ENCODE results near the gene HEATR1. TPM values are rescaled to one million over a fixed set of nuclear protein-coding genes. Genes with fewer than 3 reads are reported as not detected.

The HEATR1 gene, protein sequence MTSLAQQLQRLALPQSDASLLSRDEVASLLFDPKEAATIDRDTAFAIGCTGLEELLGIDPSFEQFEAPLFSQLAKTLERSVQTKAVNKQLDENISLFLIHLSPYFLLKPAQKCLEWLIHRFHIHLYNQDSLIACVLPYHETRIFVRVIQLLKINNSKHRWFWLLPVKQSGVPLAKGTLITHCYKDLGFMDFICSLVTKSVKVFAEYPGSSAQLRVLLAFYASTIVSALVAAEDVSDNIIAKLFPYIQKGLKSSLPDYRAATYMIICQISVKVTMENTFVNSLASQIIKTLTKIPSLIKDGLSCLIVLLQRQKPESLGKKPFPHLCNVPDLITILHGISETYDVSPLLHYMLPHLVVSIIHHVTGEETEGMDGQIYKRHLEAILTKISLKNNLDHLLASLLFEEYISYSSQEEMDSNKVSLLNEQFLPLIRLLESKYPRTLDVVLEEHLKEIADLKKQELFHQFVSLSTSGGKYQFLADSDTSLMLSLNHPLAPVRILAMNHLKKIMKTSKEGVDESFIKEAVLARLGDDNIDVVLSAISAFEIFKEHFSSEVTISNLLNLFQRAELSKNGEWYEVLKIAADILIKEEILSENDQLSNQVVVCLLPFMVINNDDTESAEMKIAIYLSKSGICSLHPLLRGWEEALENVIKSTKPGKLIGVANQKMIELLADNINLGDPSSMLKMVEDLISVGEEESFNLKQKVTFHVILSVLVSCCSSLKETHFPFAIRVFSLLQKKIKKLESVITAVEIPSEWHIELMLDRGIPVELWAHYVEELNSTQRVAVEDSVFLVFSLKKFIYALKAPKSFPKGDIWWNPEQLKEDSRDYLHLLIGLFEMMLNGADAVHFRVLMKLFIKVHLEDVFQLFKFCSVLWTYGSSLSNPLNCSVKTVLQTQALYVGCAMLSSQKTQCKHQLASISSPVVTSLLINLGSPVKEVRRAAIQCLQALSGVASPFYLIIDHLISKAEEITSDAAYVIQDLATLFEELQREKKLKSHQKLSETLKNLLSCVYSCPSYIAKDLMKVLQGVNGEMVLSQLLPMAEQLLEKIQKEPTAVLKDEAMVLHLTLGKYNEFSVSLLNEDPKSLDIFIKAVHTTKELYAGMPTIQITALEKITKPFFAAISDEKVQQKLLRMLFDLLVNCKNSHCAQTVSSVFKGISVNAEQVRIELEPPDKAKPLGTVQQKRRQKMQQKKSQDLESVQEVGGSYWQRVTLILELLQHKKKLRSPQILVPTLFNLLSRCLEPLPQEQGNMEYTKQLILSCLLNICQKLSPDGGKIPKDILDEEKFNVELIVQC (N-terminal part only)
- 100 to 1,000 TPM; 113 to 126 (median 120) TPM for total RNA-seq

DNA sequence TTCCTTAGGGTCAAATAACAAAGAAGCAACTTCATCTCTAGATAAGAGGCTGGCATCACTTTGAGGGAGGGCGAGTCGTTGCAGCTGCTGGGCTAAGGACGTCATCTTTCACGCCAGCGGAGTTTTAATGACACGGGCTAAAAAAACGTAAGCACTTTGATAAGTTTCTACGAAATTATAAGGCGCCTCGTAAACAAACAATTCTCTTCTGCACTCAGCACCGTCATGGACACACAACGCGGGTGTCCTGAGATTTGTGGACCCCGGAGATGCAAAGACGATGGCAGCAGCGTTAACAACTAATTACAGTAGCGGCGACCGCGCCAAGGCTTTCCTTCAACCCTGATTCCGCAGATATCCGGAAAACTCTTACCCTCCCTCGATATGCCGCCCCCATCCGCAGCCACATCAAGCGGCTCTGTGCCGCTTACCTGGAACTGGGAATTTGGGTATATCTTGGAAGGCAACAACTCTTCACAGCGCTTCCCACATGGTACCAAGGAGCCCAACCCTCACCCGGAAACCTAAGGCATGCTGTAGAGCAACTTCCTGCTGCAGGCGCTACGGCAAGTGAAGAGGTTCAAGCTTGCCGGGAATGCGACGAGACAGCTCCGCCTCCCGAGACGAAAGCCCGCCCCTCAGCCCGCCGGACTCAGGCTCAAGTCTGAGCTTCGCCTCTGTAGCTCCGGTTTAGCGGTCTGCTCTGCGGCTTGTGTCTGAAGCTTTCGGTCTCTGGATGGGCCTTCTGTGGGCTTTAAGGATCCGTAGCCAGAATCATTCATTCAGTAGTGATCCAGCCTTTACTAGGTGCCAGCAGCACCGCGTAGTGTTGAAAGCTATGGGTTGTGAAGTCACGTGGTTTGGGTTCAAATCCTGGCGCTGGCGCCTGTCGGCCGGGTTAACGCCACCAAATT lies at the start of gene HEATR1:
TSS of gene HEATR1 (minus strand) at position 526 of the 914 bp plus-strand sequence. CDS start at position 105, 421 bp downstream.
- Mint-ChIP-seq H3K36me3 (ENCODE audit: insufficient read depth) (peaks cover 14% of the 10 kb centered on the region), H3K27me3 (ENCODE audit: low read depth) (peaks cover 11% of the 10 kb centered on the region), H3K4me3 (peak within 1 kb of the TSS; percentile 99), H3K9me3 (no peaks in the 10 kb centered on the region), H3K4me1 (ENCODE audit: low read depth) (peaks cover 25% of the 10 kb centered on the region)
- DNase-seq (peak; percentile 84), ATAC-seq (peak; percentile 97)

DNA sequence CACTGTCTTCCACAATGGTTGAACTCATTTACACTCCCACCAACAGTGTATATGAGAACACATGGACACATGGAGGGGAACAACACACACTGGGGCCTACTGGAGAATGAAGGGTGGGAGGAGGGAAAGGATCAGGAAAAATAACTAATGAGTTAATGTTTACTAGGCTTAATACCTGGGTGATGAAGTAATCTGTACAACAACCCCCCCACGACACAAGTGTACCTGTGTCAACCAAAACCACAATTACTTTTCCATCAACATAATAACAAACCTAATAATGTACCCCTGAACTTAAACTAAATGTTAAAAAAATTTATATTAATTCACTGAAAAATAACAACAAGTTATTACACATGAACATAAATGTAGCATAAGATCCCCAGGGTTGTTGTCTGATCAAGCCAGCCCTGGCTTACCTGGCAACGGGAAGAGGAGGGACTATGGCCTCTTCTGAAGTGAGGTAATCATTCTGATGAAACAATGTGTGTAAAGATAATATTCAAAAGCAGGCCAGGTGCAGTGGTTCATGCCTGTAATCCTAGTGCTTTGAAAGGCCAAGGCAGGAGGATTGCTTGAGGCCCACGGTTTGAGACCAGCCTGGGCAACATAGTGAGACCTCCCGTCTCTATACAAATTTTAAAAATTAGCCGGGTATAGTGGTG lies 40.8 kb upstream of the HEATR1 start:
- Mint-ChIP-seq H3K4me1 (ENCODE audit: low read depth) (no peaks in the 10 kb centered on the region), H3K9me3 (no peaks in the 10 kb centered on the region), H3K36me3 (ENCODE audit: insufficient read depth) (no peaks in the 10 kb centered on the region), H3K27me3 (ENCODE audit: low read depth) (peaks cover 4% of the 10 kb centered on the region), H3K4me3 (no peak overlapping the region)
- ATAC-seq (no peak), DNase-seq (no peak)

DNA sequence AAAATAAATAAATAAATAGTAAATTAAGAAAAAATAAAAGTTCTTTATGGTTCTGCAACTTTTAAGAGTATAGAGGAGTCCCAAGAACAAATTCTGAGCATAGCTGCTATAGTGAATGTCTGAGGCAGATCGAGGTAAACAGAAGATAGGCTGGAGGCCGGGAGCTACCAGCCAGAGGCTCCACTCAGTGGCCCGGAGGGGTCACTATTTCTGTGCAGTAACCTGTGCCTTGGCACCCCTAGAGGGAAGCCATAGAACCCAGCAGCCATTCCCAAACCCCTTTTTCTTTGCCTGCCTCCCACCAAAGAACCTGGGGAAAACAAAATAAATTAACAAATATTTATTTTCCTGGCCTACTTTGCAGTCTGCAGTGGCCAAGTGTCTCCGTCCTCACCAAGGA lies 38.4 kb upstream of the HEATR1 start:
- no peaks in the 10 kb centered on the region for H3K9me3 Mint-ChIP-seq
- no peaks in the 10 kb centered on the region for H3K27me3 Mint-ChIP-seq (ENCODE audit: low read depth)
- H3K4me1 Mint-ChIP-seq (ENCODE audit: low read depth) = no peaks in the 10 kb centered on the region
- ATAC-seq = no peak
- DNase-seq = no peak
- no peaks in the 10 kb centered on the region for H3K36me3 Mint-ChIP-seq (ENCODE audit: insufficient read depth)
- H3K4me3 Mint-ChIP-seq = no peak overlapping the region

DNA sequence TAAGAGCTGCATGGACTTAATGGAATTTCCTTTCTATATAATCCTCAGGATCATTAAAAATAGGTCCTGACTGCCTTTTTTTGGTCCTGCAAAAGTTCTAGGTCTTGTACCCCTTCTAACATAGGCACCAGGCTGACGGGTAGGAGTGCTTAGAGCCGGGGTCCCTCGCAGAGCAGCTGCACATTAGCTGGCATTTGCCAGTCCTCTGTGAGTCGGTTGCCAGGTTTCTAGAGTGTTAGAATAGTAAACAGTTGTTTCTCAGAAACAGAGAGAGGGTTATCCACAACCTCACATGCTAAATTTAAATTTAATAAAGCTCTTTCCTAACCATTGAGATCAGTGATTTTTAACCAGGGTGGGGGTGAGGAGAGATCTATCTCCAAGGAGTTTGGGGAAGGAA lies 35.4 kb upstream of the HEATR1 start:
- no peaks in the 10 kb centered on the region for H3K36me3 Mint-ChIP-seq (ENCODE audit: insufficient read depth)
- DNase-seq = no peak
- no peaks in the 10 kb centered on the region for H3K9me3 Mint-ChIP-seq
- no peak overlapping the region for H3K4me3 Mint-ChIP-seq
- no peaks in the 10 kb centered on the region for H3K4me1 Mint-ChIP-seq (ENCODE audit: low read depth)
- H3K27me3 Mint-ChIP-seq (ENCODE audit: low read depth) = peaks cover 14% of the 10 kb centered on the region
- ATAC-seq = no peak

DNA sequence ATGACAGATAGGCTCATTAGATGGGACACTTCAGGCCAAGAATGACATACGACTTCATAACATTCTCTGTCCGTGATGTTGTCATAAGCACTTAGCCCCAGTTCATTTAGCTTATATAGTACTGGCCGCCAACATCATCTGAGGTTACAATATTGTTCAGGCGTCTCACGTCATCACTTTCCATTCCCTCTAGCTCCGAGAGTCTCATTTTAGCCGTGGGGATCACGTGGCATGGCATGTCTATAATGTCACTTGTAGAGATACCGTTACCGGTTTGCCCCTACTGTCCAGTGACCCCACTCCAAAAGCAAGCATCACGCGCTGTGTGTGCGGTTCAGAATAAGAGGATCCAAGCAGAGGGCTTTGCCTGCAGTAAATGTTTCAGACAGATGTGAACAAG lies 34.6 kb upstream of the HEATR1 start:
- DNase-seq = no peak
- Mint-ChIP-seq H3K9me3 (no peaks in the 10 kb centered on the region), H3K36me3 (ENCODE audit: insufficient read depth) (no peaks in the 10 kb centered on the region), H3K4me1 (ENCODE audit: low read depth) (no peaks in the 10 kb centered on the region), H3K4me3 (no peak overlapping the region), H3K27me3 (ENCODE audit: low read depth) (peaks cover 19% of the 10 kb centered on the region)
- ATAC-seq = no peak

DNA sequence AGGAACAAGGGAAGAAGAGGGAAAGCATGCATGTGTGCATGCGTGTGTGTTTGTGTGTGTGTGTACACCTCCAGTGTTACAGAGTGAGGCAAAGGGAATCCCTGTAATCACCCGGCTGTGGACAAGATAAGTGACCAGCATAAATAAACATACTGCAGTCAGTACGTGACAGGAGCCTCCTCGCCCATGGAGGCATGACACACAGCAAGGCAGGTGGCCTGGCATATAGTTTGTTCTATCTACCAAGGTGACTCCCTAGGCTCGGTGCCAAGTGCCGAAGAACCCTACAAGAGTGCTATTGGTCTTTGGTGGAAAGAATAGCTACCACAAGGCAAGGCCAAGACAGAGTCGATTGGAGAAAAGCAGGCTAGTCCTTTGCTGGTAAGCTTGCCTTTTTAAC lies 31.7 kb upstream of the HEATR1 start:
- Mint-ChIP-seq H3K4me3 (no peak overlapping the region), H3K9me3 (no peaks in the 10 kb centered on the region), H3K27me3 (ENCODE audit: low read depth) (peaks cover 19% of the 10 kb centered on the region), H3K36me3 (ENCODE audit: insufficient read depth) (no peaks in the 10 kb centered on the region), H3K4me1 (ENCODE audit: low read depth) (no peaks in the 10 kb centered on the region)
- DNase-seq = no peak
- no peak for ATAC-seq

DNA sequence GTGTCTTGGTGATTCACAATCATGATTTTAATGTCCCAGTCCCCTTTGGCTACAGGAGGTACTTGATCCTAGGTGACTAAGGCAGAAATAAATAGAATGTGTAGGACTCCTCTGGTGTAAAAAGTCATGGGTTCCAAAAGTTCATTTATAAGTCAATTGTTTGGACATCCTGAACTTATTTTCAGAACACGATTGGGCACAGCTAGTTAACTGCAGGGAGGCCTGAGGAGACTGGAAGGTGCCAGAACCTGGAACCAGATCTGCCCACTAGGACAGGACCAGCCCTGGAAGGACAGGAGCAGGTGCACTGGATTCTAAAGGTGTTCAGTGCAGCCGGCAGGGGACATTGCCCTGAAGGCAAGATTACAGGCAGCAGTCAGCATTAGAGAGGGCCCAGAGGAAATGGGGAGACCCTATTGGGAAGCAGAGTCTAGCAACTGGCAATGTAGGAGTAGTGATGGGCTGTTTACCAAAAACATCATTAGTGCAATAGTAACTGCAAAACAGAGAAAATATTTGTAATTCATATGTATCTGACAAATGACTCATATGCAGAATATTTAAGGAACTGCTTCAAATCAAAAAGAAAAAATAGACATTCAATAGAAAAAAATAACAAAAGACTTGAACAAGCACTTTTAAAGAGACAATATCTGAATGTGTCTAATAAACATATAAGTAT lies 23.6 kb upstream of the HEATR1 start:
- DNase-seq = no peak

DNA sequence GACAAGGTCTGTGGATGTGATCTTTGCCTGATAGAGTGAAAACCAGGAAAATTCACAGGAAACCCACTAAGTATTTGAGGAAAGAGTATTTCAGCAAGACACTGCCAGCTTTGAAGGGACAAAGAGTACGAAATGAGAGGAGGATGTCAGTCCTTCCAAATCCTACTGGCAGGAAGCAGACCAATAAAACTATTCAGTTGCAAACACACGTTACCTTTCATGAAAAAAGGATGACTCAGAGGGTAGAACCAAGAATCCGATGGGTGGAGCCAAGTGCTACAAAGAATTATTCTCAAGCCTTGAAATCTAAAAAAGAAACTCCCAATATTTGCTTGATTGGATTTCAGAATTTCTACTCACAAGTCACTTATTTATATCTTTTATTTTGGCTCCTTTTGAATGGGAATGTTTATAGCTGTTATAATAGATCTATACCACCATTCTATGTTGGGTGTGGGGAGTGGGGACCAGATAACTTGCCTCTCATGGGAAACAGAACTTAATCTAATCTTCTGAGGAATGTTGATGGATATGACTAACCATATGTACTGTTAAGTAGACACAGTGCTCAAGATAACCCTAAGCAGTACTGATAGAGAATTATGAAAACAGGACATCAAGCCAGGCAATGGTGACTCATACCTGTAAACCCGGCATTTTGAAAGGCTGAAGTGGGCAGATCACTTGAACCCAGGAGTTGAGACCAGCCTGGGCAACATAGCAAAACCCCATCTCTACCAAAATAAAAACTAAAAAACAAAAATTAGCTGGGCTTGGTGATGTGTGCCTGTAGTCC lies 19.3 kb upstream of the HEATR1 start:
- Mint-ChIP-seq H3K36me3 (ENCODE audit: insufficient read depth) (peaks cover 2% of the 10 kb centered on the region), H3K4me3 (no peak overlapping the region), H3K4me1 (ENCODE audit: low read depth) (no peaks in the 10 kb centered on the region), H3K27me3 (ENCODE audit: low read depth) (peaks cover 22% of the 10 kb centered on the region), H3K9me3 (peaks cover 13% of the 10 kb centered on the region)
- ATAC-seq (no peak), DNase-seq (no peak)

More for the DNA sequence above, 23.6 kb upstream of the HEATR1 start:
- peaks cover 24% of the 10 kb centered on the region for H3K27me3 Mint-ChIP-seq (ENCODE audit: low read depth)
- no peak for ATAC-seq
- no peaks in the 10 kb centered on the region for H3K4me1 Mint-ChIP-seq (ENCODE audit: low read depth)
- no peak overlapping the region for H3K4me3 Mint-ChIP-seq
- peaks cover under 1% of the 10 kb centered on the region for H3K9me3 Mint-ChIP-seq
- no peaks in the 10 kb centered on the region for H3K36me3 Mint-ChIP-seq (ENCODE audit: insufficient read depth)

DNA sequence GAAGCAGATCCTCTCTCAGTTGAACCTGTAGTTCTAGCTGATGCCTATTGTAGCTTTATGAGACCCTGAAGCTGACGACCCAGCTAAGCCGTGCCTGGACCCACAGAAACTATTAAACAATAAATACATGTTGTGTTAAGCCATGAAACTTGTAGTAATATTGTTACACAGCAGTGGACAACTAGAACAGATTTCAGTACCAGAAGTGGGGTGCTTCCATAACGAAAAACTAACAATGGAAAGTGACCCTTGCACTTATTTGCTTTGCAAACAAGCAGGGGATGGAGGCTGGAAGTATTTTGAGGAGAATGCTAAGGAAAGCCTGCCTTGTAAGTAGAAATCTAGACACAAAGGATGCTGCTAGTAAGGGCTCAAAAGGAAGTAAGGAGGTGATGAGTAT lies 18.1 kb upstream of the HEATR1 start:
- H3K27me3 Mint-ChIP-seq (ENCODE audit: low read depth) = peaks cover 21% of the 10 kb centered on the region

DNA sequence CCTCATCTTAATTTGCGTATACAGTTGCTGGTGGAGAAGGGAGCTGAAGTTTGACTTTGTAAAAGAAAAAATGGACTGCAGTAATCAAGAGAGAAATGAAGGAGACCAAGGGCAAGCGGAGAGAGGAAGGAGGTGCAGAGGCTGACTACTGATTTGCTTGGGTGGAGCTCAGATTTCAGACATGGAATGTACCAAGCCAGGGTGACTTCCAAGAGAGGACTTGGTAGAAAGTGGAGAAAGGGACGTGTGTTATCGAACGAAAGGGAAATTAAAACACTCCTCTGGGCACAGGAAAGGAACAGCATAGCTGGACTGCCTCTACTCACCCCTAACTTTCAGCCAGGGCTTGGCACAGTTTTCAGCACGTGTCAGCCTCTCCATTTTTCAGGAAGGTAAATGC lies 15.1 kb upstream of the HEATR1 start:
- Mint-ChIP-seq H3K4me3 (no peak overlapping the region), H3K4me1 (ENCODE audit: low read depth) (no peaks in the 10 kb centered on the region), H3K9me3 (peaks cover 13% of the 10 kb centered on the region), H3K27me3 (ENCODE audit: low read depth) (peaks cover 27% of the 10 kb centered on the region), H3K36me3 (ENCODE audit: insufficient read depth) (peaks cover 2% of the 10 kb centered on the region)
- no peak for ATAC-seq
- DNase-seq = no peak

More for the DNA sequence above, 18.1 kb upstream of the HEATR1 start:
- ATAC-seq (no peak), DNase-seq (no peak)
- no peak overlapping the region for H3K4me3 Mint-ChIP-seq
- peaks cover 13% of the 10 kb centered on the region for H3K9me3 Mint-ChIP-seq
- H3K36me3 Mint-ChIP-seq (ENCODE audit: insufficient read depth) = peaks cover 2% of the 10 kb centered on the region
- no peaks in the 10 kb centered on the region for H3K4me1 Mint-ChIP-seq (ENCODE audit: low read depth)

DNA sequence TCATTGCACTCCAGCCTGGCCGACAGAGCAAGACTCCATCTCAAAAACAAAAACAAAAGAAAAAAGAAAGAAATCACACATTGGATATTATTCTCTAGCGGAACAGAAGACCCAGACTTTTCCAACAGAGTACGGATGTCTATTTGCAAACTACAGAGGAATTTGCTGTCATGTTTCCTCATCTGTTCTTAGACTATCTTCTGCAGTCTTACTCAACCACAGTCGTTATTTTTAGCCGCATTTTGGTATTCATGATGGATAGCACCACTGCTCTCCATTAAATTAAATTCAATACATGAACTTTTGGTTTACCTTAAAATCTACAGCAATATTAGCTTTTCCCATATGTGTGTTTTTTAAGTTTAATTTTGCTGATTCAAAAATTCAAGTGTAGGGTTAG lies 14.2 kb upstream of the HEATR1 start:
- DNase-seq (no peak), ATAC-seq (no peak)
- H3K4me1 Mint-ChIP-seq (ENCODE audit: low read depth) = no peaks in the 10 kb centered on the region
- H3K36me3 Mint-ChIP-seq (ENCODE audit: insufficient read depth) = peaks cover 2% of the 10 kb centered on the region
- peaks cover 27% of the 10 kb centered on the region for H3K27me3 Mint-ChIP-seq (ENCODE audit: low read depth)
- no peak overlapping the region for H3K4me3 Mint-ChIP-seq
- H3K9me3 Mint-ChIP-seq = peaks cover 13% of the 10 kb centered on the region
